Peyer's patch (tissue), 4 donors: ENCODE measurements around the gene LEUTX.

Source experiments
- POLR2A ChIP-seq, 2 donors: fragments of 450-650 bp; IDR thresholded peaks; one replicate each; pipeline ENCODE4 v1.5.1; 2017; ENCODE audit warnings: antibody characterized with exemption in 2 of 2, mild to moderate bottlenecking in 2 of 2, moderate library complexity in 2 of 2
- TF ChIP-seq, protein P1 (sequence below), 6 experiments: fragments of 450-650 bp in 4 of 6; fragments of 200-600 bp in 2 of 6; sonication (generic) in 1 of 6; IDR thresholded peaks; one replicate each; pipeline ENCODE4 v1.5.1; 2017 to 2019; ENCODE audit warnings: antibody characterized with exemption in 6 of 6, mild to moderate bottlenecking in 3 of 6, moderate library complexity in 1 of 6

DNA sequence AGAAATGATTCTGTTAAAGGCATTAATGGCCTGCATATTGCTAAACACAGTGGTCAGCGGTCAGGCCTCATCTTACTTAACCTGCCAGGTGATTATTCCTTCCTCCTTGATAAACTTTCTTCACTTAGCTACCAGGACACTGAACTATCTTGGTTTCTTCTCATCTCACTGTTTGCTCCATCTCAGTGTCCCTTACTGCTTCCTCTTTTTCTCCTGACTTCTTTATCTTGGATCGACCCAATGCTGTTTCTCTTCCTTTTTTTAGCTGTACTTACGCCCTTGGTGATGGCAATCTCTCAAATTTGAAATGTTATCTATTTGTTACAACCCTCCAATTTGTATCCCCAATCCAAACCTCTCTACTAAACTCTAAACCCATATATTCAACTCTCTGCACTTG is 33.0 kb upstream of the LEUTX start:
- TF ChIP-seq, protein P1, sequence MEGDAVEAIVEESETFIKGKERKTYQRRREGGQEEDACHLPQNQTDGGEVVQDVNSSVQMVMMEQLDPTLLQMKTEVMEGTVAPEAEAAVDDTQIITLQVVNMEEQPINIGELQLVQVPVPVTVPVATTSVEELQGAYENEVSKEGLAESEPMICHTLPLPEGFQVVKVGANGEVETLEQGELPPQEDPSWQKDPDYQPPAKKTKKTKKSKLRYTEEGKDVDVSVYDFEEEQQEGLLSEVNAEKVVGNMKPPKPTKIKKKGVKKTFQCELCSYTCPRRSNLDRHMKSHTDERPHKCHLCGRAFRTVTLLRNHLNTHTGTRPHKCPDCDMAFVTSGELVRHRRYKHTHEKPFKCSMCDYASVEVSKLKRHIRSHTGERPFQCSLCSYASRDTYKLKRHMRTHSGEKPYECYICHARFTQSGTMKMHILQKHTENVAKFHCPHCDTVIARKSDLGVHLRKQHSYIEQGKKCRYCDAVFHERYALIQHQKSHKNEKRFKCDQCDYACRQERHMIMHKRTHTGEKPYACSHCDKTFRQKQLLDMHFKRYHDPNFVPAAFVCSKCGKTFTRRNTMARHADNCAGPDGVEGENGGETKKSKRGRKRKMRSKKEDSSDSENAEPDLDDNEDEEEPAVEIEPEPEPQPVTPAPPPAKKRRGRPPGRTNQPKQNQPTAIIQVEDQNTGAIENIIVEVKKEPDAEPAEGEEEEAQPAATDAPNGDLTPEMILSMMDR (IDR thresholded peaks at IDR 0.05), result no peak
- TF ChIP-seq POLR2A (IDR thresholded peaks at IDR 0.05), result no peak
